Renal cortical epithelial cell (primary cell): ENCODE measurements around the gene LDB2. TPM values are rescaled to one million over a fixed set of nuclear protein-coding genes. Genes with fewer than 3 reads are reported as not detected.

Source experiments
- DNase-seq: peaks from one replicate; pipeline ENCODE4 v3.0.0-alpha.2; 2011; ENCODE audit warnings: low read depth
- total RNA-seq: library from RNA; depleted of rRNA; stranded (reverse); fragments of >200 nt; gene quantifications from 2 replicates; pipeline ENCODE4 v1.2.3, GENCODE V29; 2014

The LDB2 gene
- total RNA-seq, 1 donor from 2014 or later = 0.99 TPM

GRCh38 chr4:16843831-16844508 lies 54.5 kb downstream of the LDB2 start:
- DNase-seq = peak; percentile 52

DNA sequence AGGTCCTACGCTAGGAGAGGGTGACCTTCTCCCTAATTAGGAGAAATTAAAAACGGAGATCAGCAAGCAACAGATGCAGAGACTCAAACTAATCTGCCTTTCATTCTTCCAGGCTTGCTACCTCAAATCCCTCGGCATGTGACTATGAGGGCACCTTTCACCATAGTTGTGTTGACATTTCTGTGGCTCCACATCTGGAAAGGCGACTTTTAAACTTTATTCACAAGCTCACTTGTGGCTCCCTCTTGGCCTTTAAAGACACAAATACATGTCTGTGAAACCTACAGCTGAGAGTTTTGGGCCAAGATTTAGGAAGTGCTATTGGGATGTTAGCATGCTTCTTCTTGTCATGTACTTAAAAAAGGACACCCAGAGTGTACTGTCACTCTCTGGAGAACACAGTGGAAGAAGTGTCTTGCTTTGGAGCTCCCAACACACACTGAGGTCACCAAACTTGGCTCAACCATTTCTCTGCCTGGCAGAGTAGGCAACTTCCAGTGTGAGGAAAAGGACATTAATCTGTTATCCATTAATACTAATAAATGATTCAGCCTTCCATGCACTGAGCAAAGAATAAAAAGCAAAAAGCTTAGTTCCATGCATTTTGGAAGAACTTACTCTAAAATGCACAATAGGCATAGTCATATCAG lies 60.1 kb downstream of the LDB2 start:
- peak; percentile 53 for DNase-seq

- no peak for DNase-seq
Measured at GRCh38 chr4:16837475-16837874, 61.0 kb downstream of the LDB2 start.

- DNase-seq = no peak
Measured at GRCh38 chr4:16836324-16836723, 62.1 kb downstream of the LDB2 start.

DNA sequence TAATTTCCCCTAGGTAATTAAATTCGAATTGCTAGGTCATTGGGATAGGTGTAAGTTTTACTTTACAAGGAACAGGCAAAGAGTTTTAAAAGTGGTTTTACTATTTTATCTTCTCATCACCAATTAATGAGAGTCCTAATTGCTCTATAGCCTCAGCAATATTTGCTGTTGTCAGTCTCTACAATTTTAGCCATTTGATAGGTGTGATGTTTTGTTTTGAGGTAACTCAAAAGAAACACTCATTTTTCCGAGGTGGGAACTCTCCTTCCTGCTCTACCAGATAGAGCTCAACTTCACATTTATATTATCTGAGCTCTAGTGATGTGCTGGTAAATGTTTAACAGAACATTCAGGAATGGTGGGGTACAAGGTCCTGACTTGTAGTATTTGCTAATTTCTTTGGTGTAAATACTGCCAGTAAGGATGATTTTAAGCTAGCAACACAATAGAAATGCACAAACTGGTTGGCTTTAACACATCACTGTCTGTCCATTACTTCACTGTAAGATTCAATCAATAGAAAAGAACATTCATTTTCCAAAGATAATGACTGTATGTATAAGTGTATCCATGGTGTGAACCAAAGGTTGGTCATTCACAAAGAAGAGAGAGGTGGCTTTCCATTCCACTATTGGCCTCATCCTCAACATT lies 62.7 kb downstream of the LDB2 start:
- DNase-seq = no peak

GRCh38 chr4:16834814-16835213 lies 63.6 kb downstream of the LDB2 start:
- no peak for DNase-seq

DNA sequence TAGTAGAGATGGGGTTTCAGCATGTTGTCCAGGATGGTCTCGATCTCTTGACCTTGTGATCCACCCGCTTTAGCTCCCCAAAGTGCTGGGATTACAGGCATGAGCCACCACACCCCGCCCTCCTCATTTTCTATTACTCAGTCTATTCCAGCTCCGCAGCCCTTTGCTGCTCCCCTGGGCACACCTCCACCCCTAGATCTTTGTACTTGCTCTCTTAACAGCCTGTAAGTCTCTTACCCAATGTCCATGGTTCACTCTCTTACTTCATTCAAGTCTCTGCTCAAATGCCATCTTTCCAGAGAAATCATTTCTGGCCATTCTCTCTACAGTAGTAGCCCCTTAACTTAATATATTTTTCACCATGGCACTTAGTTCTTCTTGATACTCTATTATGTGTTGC lies 64.7 kb downstream of the LDB2 start:
- DNase-seq = no peak

- no peak for DNase-seq
Measured at GRCh38 chr4:16830081-16830480, 68.4 kb downstream of the LDB2 start.

DNA sequence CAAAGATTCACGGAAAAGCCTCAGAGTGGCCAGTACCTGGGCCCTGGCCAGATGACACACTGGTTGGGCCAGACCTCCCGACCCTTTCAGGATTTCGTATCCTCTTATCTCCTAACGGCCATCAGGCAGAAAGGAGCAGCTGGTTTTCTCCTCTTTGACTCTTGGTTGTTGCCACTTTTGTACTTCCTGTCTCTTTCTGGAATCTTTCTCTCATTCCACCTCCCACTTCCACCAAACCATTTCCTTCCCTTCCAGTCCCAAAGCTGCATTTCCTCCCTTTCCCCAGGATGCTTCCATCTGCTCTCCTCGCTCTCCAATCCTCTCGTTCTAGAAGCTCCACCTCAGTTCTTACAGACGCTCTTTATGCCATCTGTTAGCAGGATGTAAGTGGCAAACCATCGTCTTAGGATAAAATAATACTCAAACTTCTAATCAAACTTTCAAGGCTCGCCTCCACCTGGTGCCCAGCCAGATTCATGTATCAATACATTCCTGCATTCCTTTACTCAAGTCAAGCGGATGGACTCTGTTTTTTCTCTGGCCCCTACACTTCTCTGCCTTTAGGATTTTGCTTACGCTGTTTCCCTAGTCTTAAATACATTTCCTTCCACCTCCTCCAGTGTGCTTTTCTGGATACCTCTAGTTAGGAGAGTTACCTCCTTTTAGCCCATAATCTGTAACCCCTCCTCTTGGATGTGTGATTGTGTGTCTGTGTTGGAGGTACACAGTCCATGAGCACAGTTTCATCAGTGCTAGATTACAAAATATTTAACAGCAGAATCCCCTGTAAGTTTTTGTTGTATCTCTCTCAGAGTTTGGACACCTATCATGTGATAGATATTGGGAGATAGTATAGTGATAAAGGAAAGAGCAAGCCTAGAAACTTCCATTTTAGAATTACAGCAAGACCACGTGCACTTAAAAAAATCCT lies 70.4 kb downstream of the LDB2 start:
- DNase-seq = no peak

GRCh38 chr4:16827045-16827444 lies 71.4 kb downstream of the LDB2 start:
- DNase-seq = no peak

- no peak for DNase-seq
Measured at GRCh38 chr4:16826406-16826910, 72.0 kb downstream of the LDB2 start.

GRCh38 chr4:16824278-16824806 lies 74.1 kb downstream of the LDB2 start:
- DNase-seq = no peak

- no peak for DNase-seq
Measured at GRCh38 chr4:16820329-16820728, 78.1 kb downstream of the LDB2 start.

GRCh38 chr4:16819652-16820051 lies 78.8 kb downstream of the LDB2 start:
- no peak for DNase-seq

DNA sequence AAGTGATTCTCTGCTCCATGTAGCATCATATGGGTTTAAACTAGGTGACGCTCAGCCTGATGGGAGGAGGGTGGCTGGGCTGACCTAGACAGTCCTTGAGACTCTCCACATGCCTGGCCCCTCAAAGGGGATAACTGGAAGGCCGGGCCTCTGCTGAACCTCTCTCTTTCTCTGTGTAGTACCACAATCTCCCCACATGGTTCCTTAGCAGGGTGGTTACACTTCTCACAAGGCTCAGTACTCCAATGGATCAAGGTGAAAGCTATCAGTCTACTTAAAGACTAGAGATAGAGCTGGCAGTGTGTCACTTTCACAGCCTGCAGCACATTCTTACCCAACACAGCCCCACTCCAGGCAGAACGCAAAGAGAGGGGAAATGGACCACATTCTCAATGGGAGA lies 80.4 kb downstream of the LDB2 start:
- DNase-seq = no peak

DNA sequence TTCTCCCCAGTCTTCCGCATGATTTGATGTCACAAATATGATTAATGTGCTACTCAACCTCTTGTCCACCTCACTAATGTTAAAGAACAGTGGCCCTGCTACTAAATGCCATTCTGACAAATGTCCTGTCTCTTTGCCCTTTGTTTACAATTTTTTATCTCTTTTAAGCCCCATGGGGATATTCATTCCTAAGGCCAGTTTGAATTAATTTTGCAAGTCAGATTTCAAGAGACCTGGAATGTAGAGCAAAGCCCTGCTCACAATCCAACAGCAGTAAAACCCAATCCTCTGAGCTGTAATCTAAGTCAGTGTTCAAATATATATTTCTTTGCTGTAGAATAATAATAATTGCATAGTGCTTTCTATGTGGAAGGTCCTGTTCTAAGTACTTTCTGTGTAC lies 81.2 kb downstream of the LDB2 start:
- no peak for DNase-seq

DNA sequence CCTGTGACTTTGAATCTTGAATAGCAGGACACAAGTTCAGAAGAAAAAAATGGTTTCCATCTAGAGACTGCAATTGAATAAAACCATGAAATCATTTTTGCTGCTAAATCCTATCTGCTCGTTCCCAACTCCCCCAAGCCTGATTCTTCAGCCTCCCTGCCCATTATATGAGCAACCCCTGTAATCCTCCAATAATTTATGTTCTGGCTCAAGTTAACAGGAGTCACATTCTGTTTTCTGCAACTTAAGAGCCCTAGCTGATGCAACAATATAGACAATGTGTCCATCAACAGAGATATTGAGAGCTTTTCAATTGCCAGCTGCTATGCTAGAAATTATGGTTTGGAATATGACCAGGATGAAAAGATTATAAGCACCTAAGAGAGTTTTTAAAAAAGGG lies 84.1 kb downstream of the LDB2 start:
- no peak for DNase-seq

DNA sequence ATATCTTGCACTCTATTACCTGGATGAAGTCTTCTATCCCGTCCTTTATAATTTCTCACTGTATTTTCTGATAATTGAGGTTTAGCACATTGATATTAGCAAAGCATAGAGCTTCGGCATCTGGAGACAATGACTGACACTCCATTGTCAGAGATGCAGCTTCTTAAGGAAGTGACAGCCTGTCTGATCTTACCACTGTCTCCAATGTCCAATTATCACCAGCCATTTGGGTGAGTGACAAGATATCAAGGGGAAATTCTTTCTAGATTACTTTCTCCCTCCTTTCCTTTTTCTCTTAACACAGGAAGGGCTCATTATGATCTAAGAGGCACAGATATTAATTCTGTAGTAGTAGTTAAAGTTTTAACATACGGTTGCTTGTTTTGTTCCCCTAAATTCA lies 86.4 kb downstream of the LDB2 start:
- no peak for DNase-seq

GRCh38 chr4:16809943-16810342 lies 88.5 kb downstream of the LDB2 start:
- no peak for DNase-seq

GRCh38 chr4:16809064-16809463 lies 89.4 kb downstream of the LDB2 start:
- no peak for DNase-seq

- DNase-seq = no peak
Measured at GRCh38 chr4:16807355-16807754, 91.1 kb downstream of the LDB2 start.

GRCh38 chr4:16804581-16804980 lies 93.9 kb downstream of the LDB2 start:
- no peak for DNase-seq
